ENCODE results near the gene RAD18. TPM values are rescaled to one million over a fixed set of nuclear protein-coding genes. Genes with fewer than 3 reads are reported as not detected.

The RAD18 gene
- total and polyA plus RNA-seq, 11 donors = 0.76 to 6.1 (median 2.5) TPM

- no peak for DNase-seq
- no peak overlapping the region for H3K27ac ChIP-seq
- ATAC-seq = no peak
- H3K27me3 ChIP-seq = no peaks in the 10 kb centered on the region
- no peaks in the 10 kb centered on the region for H3K9me3 ChIP-seq
- no peak overlapping the region for H3K4me3 ChIP-seq
- 93 to 97% (median 94%) methylated on average over 3 of the region's 3 CpGs for WGBS, 4 donors
- no peaks in the 10 kb centered on the region for H3K36me3 ChIP-seq
- intact Hi-C loops (cut with DNase I) = no loop called here
- no peaks in the 10 kb centered on the region for H3K4me1 ChIP-seq
- TF ChIP-seq, protein P1, sequence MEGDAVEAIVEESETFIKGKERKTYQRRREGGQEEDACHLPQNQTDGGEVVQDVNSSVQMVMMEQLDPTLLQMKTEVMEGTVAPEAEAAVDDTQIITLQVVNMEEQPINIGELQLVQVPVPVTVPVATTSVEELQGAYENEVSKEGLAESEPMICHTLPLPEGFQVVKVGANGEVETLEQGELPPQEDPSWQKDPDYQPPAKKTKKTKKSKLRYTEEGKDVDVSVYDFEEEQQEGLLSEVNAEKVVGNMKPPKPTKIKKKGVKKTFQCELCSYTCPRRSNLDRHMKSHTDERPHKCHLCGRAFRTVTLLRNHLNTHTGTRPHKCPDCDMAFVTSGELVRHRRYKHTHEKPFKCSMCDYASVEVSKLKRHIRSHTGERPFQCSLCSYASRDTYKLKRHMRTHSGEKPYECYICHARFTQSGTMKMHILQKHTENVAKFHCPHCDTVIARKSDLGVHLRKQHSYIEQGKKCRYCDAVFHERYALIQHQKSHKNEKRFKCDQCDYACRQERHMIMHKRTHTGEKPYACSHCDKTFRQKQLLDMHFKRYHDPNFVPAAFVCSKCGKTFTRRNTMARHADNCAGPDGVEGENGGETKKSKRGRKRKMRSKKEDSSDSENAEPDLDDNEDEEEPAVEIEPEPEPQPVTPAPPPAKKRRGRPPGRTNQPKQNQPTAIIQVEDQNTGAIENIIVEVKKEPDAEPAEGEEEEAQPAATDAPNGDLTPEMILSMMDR (IDR thresholded peaks at IDR 0.05) = no peak
- TF ChIP-seq POLR2A (IDR thresholded peaks at IDR 0.05) = no peak
Observed at GRCh38 chr3:8836096-8836495, 127.2 kb downstream of the RAD18 start.

DNA sequence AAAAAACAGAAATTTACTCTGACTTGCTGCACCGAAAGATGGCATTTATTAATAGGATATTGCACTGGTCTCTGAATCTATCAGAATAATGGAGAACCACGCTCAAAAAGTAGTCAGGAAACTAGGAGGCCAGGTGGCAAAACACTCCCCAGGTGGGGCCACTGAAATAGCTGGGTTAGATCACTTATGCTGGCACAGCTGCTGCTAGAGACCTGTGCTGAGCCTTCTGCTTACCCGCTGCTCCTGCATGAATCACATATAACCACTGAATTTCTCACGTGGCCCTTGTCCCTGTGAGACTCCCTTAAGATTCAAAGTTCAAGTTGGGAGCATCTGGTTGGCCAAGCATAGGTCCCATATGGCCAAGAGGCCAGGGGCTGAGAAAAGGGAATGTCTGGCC, 127.9 kb downstream of the RAD18 start:
- TF ChIP-seq, protein P1 (IDR thresholded peaks at IDR 0.05) = no peak
- TF ChIP-seq POLR2A (IDR thresholded peaks at IDR 0.05) = no peak
- DNase-seq = no peak
- no peaks in the 10 kb centered on the region for H3K9me3 ChIP-seq
- intact Hi-C loops (cut with DNase I) = no loop called here
- H3K27me3 ChIP-seq = no peaks in the 10 kb centered on the region
- H3K4me3 ChIP-seq = no peak overlapping the region
- H3K36me3 ChIP-seq = no peaks in the 10 kb centered on the region
- ATAC-seq = no peak
- H3K27ac ChIP-seq = no peak overlapping the region
- 72 to 94% (median 85%) methylated on average over 3 to 4 of the region's 4 CpGs for WGBS, 4 donors
- no peaks in the 10 kb centered on the region for H3K4me1 ChIP-seq

DNA sequence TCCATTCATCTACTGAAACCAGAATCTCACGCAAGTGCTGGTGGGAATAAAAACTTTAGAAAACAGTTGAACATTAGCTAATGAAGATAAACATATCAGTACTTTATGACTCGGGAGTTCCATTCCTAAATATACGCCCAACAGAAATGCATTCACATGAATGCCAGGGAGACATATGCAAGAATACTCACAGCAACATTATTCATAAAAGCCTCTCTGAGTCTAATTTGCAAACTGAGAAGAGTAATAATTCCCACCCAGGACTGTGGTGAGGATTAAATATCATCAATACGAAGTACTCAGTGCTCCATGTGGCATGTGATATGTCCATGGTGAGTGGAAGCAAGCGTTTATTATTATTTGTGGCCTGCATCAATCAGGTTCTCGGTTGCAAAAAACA, 128.3 kb downstream of the RAD18 start:
- no peak for ATAC-seq
- no peak for DNase-seq
- Histone ChIP-seq H3K4me1 (no peaks in the 10 kb centered on the region), H3K27me3 (no peaks in the 10 kb centered on the region), H3K4me3 (no peak overlapping the region), H3K36me3 (no peaks in the 10 kb centered on the region), H3K9me3 (no peaks in the 10 kb centered on the region), H3K27ac (no peak overlapping the region)
- TF ChIP-seq, protein P1 (IDR thresholded peaks at IDR 0.05) = no peak
- TF ChIP-seq POLR2A (IDR thresholded peaks at IDR 0.05) = no peak
- intact Hi-C loops (cut with DNase I) = no loop called here
- WGBS, 4 donors = 88 to 93% (median 90%) methylated on average over 6 of the region's 6 CpGs

GRCh38 chr3:8827641-8828040, 135.6 kb downstream of the RAD18 start:
- DNase-seq = no peak
- TF ChIP-seq, protein P1 (IDR thresholded peaks at IDR 0.05) = no peak
- TF ChIP-seq POLR2A (IDR thresholded peaks at IDR 0.05) = no peak
- H3K27me3 ChIP-seq = no peaks in the 10 kb centered on the region
- 91 to 100% (median 94%) methylated on average over 1 of the region's 1 CpG for WGBS, 4 donors
- no peak overlapping the region for H3K27ac ChIP-seq
- intact Hi-C loops (cut with DNase I) = no loop called here
- no peak for ATAC-seq
- no peak overlapping the region for H3K4me3 ChIP-seq
- H3K9me3 ChIP-seq = peaks cover 0 to 3% (median 0%) of the 10 kb centered on the region in 12 donors
- no peaks in the 10 kb centered on the region for H3K36me3 ChIP-seq
- H3K4me1 ChIP-seq = no peaks in the 10 kb centered on the region

Other genes starting within 250 kb of the RAD18 start
- 10 to 100 TPM; 17.4 to 37.8 (median 28.3) TPM for gene CAV3, start 229.7 kb downstream of the RAD18 start, total RNA-seq
- 10 to 100 TPM; 21.2 to 27.6 TPM for gene CAV3, start 229.7 kb downstream of the RAD18 start, polyA plus RNA-seq
- under 1 TPM in 6 of 9 donors, not detected in 3; 0.12 to 0.54 (median 0.27) TPM for gene OXTR, start 193.9 kb downstream of the RAD18 start, total RNA-seq
- under 1 TPM; 0.11 to 0.22 TPM for gene OXTR, start 193.9 kb downstream of the RAD18 start, polyA plus RNA-seq